Muscle layer of duodenum (tissue), 2 donors: ENCODE data around the gene NIPAL4.
"Not testable (repeated sequence)": the region's sequence is repeated elsewhere in the genome, so short reads cannot be mapped to it uniquely, and the experiment has no call there.

Source experiments
- H3K27ac ChIP-seq: one replicate; pipeline ENCODE4 v1.7.0; 2013; ENCODE audit warnings: mild to moderate bottlenecking, low read length
- H3K27me3 ChIP-seq: one replicate; pipeline ENCODE4 v1.7.0; 2013; ENCODE audit warnings: low read depth, mild to moderate bottlenecking, control low read depth, low read length
- H3K36me3 ChIP-seq, 2 donors: one replicate each; pipeline ENCODE4 v1.7.0; 2013; ENCODE audit warnings: low read length in 2 of 2, control low read depth in 1 of 2, mild to moderate bottlenecking in 1 of 2; ENCODE audit not compliant: insufficient read depth in 2 of 2, control insufficient read depth in 1 of 2
- H3K4me1 ChIP-seq, 2 donors: one replicate each; pipeline ENCODE4 v1.7.0; 2013; ENCODE audit warnings: low read length in 2 of 2, mild to moderate bottlenecking in 2 of 2, control low read depth in 1 of 2, moderate library complexity in 1 of 2; ENCODE audit not compliant: insufficient read depth in 2 of 2, control insufficient read depth in 1 of 2
- H3K4me3 ChIP-seq, 2 donors: one replicate each; pipeline ENCODE4 v1.7.0; 2013; ENCODE audit warnings: low read length in 2 of 2, low read depth in 1 of 2, mild to moderate bottlenecking in 1 of 2
- H3K9me3 ChIP-seq, 2 donors: one replicate each; pipeline ENCODE4 v1.7.0; 2013; ENCODE audit warnings: low read length in 2 of 2, control low read depth in 1 of 2, mild to moderate bottlenecking in 1 of 2; ENCODE audit not compliant: control insufficient read depth in 1 of 2
- donor health status: healthy.

The NIPAL4 gene

GRCh38 chr5:157459715-157460599 lies at the start of gene NIPAL4:
Gene NIPAL4 (plus strand): TSS chr5:157460213. CDS start chr5:157460321, 108 bp downstream.
- Histone ChIP-seq H3K4me3 (peak within 1 kb of the TSS; percentile 41 to 67), H3K4me1 (peaks cover 6 to 18% of the 10 kb centered on the region in 2 donors), H3K36me3 (no peaks in the 10 kb centered on the region), H3K27me3 (peaks cover 6% of the 10 kb centered on the region), H3K9me3 (no peaks in the 10 kb centered on the region), H3K27ac (peak within 1 kb of the TSS; percentile 46)

GRCh38 chr5:157415838-157416237 lies 44.2 kb upstream of the NIPAL4 start:
- Histone ChIP-seq H3K4me3 (no peak overlapping the region), H3K36me3 (no peaks in the 10 kb centered on the region), H3K4me1 (no peaks in the 10 kb centered on the region), H3K9me3 (peaks cover 0 to 6% of the 10 kb centered on the region in 2 donors), H3K27me3 (no peaks in the 10 kb centered on the region), H3K27ac (no peak overlapping the region)

GRCh38 chr5:157419521-157419920 lies 40.5 kb upstream of the NIPAL4 start:
- not testable (repeated sequence) for H3K27ac ChIP-seq, H3K4me3 ChIP-seq, H3K36me3 ChIP-seq, H3K27me3 ChIP-seq, H3K9me3 ChIP-seq, H3K4me1 ChIP-seq

- H3K27me3 ChIP-seq, H3K27ac ChIP-seq, H3K36me3 ChIP-seq, H3K9me3 ChIP-seq, H3K4me1 ChIP-seq, H3K4me3 ChIP-seq: not testable (repeated sequence)
Observed at GRCh38 chr5:157429920-157430319, 30.1 kb upstream of the NIPAL4 start.

GRCh38 chr5:157431544-157432200 lies 28.3 kb upstream of the NIPAL4 start:
- Histone ChIP-seq H3K27ac (no peak overlapping the region), H3K36me3 (no peaks in the 10 kb centered on the region), H3K9me3 (no peaks in the 10 kb centered on the region), H3K4me3 (no peak overlapping the region), H3K4me1 (peaks cover 0 to 3% of the 10 kb centered on the region in 2 donors), H3K27me3 (no peaks in the 10 kb centered on the region)

GRCh38 chr5:157434096-157434495 lies 25.9 kb upstream of the NIPAL4 start:
- Histone ChIP-seq H3K27me3 (no peaks in the 10 kb centered on the region), H3K4me3 (no peak overlapping the region), H3K27ac (no peak overlapping the region), H3K9me3 (no peaks in the 10 kb centered on the region), H3K4me1 (peaks cover 0 to 3% of the 10 kb centered on the region in 2 donors), H3K36me3 (no peaks in the 10 kb centered on the region)

GRCh38 chr5:157443041-157443549 lies 16.9 kb upstream of the NIPAL4 start:
- Histone ChIP-seq H3K4me1 (no peaks in the 10 kb centered on the region), H3K27me3 (no peaks in the 10 kb centered on the region), H3K36me3 (no peaks in the 10 kb centered on the region), H3K27ac (no peak overlapping the region), H3K4me3 (no peak overlapping the region), H3K9me3 (no peaks in the 10 kb centered on the region)

GRCh38 chr5:157444224-157444623 lies 15.8 kb upstream of the NIPAL4 start:
- H3K36me3 ChIP-seq, result no peaks in the 10 kb centered on the region
- H3K4me1 ChIP-seq, result peaks cover 0 to 5% of the 10 kb centered on the region in 2 donors
- no peak overlapping the region for H3K4me3 ChIP-seq
- no peak overlapping the region for H3K27ac ChIP-seq
- H3K9me3 ChIP-seq, result no peaks in the 10 kb centered on the region
- H3K27me3 ChIP-seq, result no peaks in the 10 kb centered on the region

- Histone ChIP-seq H3K27me3 (no peaks in the 10 kb centered on the region), H3K36me3 (no peaks in the 10 kb centered on the region), H3K4me3 (no peak overlapping the region), H3K27ac (no peak overlapping the region), H3K4me1 (peaks cover 0 to 7% of the 10 kb centered on the region in 2 donors), H3K9me3 (no peaks in the 10 kb centered on the region)
Observed at GRCh38 chr5:157445745-157446411, 14.1 kb upstream of the NIPAL4 start.

GRCh38 chr5:157446412-157446935 lies 13.5 kb upstream of the NIPAL4 start:
- no peak overlapping the region for H3K4me3 ChIP-seq
- no peaks in the 10 kb centered on the region for H3K27me3 ChIP-seq
- peaks cover 0 to 7% of the 10 kb centered on the region in 2 donors for H3K4me1 ChIP-seq
- no peak overlapping the region for H3K27ac ChIP-seq
- H3K36me3 ChIP-seq, result no peaks in the 10 kb centered on the region
- no peaks in the 10 kb centered on the region for H3K9me3 ChIP-seq

GRCh38 chr5:157447201-157447637 lies 12.8 kb upstream of the NIPAL4 start:
- Histone ChIP-seq H3K4me1 (peaks cover 0 to 7% of the 10 kb centered on the region in 2 donors), H3K4me3 (no peak overlapping the region), H3K27ac (no peak overlapping the region), H3K27me3 (no peaks in the 10 kb centered on the region), H3K9me3 (no peaks in the 10 kb centered on the region), H3K36me3 (no peaks in the 10 kb centered on the region)
